H1 (cell line): ENCODE measurements around the gene APPL2. TPM values are rescaled to one million over a fixed set of nuclear protein-coding genes. Genes with fewer than 3 reads are reported as not detected.
A peak's percentile ranks its signal among the peaks of the same experiment; 100 is the strongest.

Experiments
- CTCF ChIA-PET: fragments of 300-600 bp; sonication (Branson Sonifier 250); formaldehyde crosslinking; loops from one replicate; lab custom pipeline; 2021; ENCODE audit not compliant: partially characterized antibody; lab: Charles Lee
- POLR2A ChIA-PET: fragments of 300-600 bp; sonication (Branson Sonifier 250); formaldehyde crosslinking; loops from one replicate; lab custom pipeline; 2021; ENCODE audit warnings: inconsistent platforms; ENCODE audit not compliant: partially characterized antibody; lab: Charles Lee
- DNase-seq, 2 experiments: peaks; one replicate each; pipeline versions ENCODE4 v3.0.0 to v3.0.0-alpha.2; 2010 to 2022; ENCODE audit warnings: low spot score in 2 of 2, low read depth in 1 of 2, mixed read lengths in 1 of 2
- FAIRE-seq: peaks from 2 replicates; lab custom pipeline; 2011; peaks lifted over from hg19 to GRCh38; lab: Jason Lieb, UNC
- H2AFZ ChIP-seq: 2 replicates; pipeline ENCODE4 v1.8.1; 2012; ENCODE audit warnings: low read length, inconsistent platforms
- H2AK5ac ChIP-seq: 2 replicates; pipeline ENCODE4 v1.6.1; 2013; ENCODE audit warnings: low read depth, low read length
- H2BK120ac ChIP-seq: replicated peaks from 2 replicates; pipeline ENCODE3; 2013; ENCODE audit warnings: low read depth, low read length, inconsistent platforms
- H2BK12ac ChIP-seq: 2 replicates; pipeline ENCODE4 v1.6.1; 2013; ENCODE audit warnings: low read depth, low read length
- H2BK15ac ChIP-seq: 2 replicates; pipeline ENCODE4 v1.6.1; 2013; ENCODE audit warnings: low read length
- H2BK20ac ChIP-seq: 2 replicates; pipeline ENCODE4 v1.6.1; 2013; ENCODE audit warnings: low read length
- H2BK5ac ChIP-seq: 2 replicates; pipeline ENCODE4 v1.6.1; 2013; ENCODE audit warnings: low read depth, low read length
- H3K14ac ChIP-seq: 2 replicates; pipeline ENCODE4 v1.6.1; 2013; ENCODE audit warnings: inconsistent platforms; ENCODE audit not compliant: insufficient read length
- H3K18ac ChIP-seq: 2 replicates; pipeline ENCODE4 v1.6.1; 2013; ENCODE audit warnings: low read length; ENCODE audit errors: extremely low read depth
- H3K23ac ChIP-seq: 2 replicates; pipeline ENCODE4 v1.6.1; 2013; ENCODE audit warnings: inconsistent platforms; ENCODE audit not compliant: insufficient read length
- H3K23me2 ChIP-seq: 2 replicates; pipeline ENCODE4 v1.6.1; 2013; ENCODE audit warnings: low read depth, low read length
- H3K27ac ChIP-seq: 2 replicates; pipeline ENCODE4 v1.6.1; 2011; ENCODE audit warnings: low read depth, low read length, inconsistent platforms
- H3K27me3 ChIP-seq, 4 experiments: replicated peaks in 1 of 4; 1 replicate in 1 of 4; 2 replicates in 3 of 4; pipeline versions ENCODE4 v1.6.1 to v1.8.1; 2011 to 2013; ENCODE audit warnings: low read length in 3 of 4, mild to moderate bottlenecking in 3 of 4, inconsistent platforms in 2 of 4, mixed read lengths in 2 of 4, moderate library complexity in 1 of 4; ENCODE audit not compliant: control insufficient read depth in 3 of 4, insufficient read depth in 3 of 4; ENCODE audit errors: extremely low read depth in 1 of 4
- H3K36me3 ChIP-seq, 4 experiments: 2 replicates each; pipeline versions ENCODE4 v1.6.1 to v1.8.1; 2011 to 2013; ENCODE audit warnings: mild to moderate bottlenecking in 4 of 4, low read length in 3 of 4, moderate library complexity in 2 of 4, control low read depth in 1 of 4, inconsistent platforms in 1 of 4; ENCODE audit not compliant: insufficient read depth in 4 of 4, control insufficient read depth in 2 of 4
- H3K4ac ChIP-seq: replicated peaks from 2 replicates; pipeline ENCODE3; 2013; ENCODE audit warnings: low read length, low read depth, mixed read lengths, inconsistent platforms; ENCODE audit not compliant: insufficient read length
- H3K4me1 ChIP-seq, 4 experiments: replicated peaks in 1 of 4; 1 replicate in 1 of 4; 2 replicates in 3 of 4; pipeline versions ENCODE4 v1.6.1 to v1.8.1; 2011 to 2013; ENCODE audit warnings: low read length in 3 of 4, inconsistent platforms in 2 of 4, mixed read lengths in 1 of 4; ENCODE audit not compliant: insufficient read depth in 4 of 4, control insufficient read depth in 3 of 4
- H3K4me2 ChIP-seq, 2 experiments: 2 replicates each; pipeline versions ENCODE4 v1.6.1 to v1.8.1; 2011 to 2013; ENCODE audit warnings: low read depth in 2 of 2, low read length in 2 of 2, control low read depth in 1 of 2, inconsistent platforms in 1 of 2, mild to moderate bottlenecking in 1 of 2; ENCODE audit not compliant: insufficient read depth in 1 of 2
- H3K4me3 ChIP-seq, 4 experiments: fragments of 200-600, 300-600 bp in 1 of 4; sonication (generic), shearing (Covaris generic), sonication (Bioruptor Twin) in 1 of 4; 2 replicates each; pipeline versions ENCODE4 v1.5.1 to v1.8.1; 2011 to 2016; ENCODE audit warnings: low read length in 4 of 4, low read depth in 3 of 4, control low read depth in 2 of 4, inconsistent platforms in 2 of 4, mild to moderate bottlenecking in 2 of 4, mixed read lengths in 1 of 4, moderate library complexity in 1 of 4; ENCODE audit not compliant: insufficient read depth in 2 of 4; ENCODE audit errors: extremely low read depth in 1 of 4
- H3K56ac ChIP-seq: replicated peaks from 2 replicates; pipeline ENCODE3; 2013; ENCODE audit warnings: low read depth, mild to moderate bottlenecking, mixed read lengths, low read length, inconsistent platforms; ENCODE audit not compliant: insufficient read length
- H3K79me1 ChIP-seq: 2 replicates; pipeline ENCODE4 v1.6.1; 2013; ENCODE audit warnings: low read depth, low read length, control low read depth
- H3K79me2 ChIP-seq, 2 experiments: 2 replicates each; pipeline versions ENCODE4 v1.6.1 to v1.8.1; 2012 to 2013; ENCODE audit warnings: low read length in 2 of 2, mild to moderate bottlenecking in 2 of 2, inconsistent platforms in 1 of 2; ENCODE audit not compliant: insufficient read depth in 2 of 2, control insufficient read depth in 1 of 2
- H3K9ac ChIP-seq, 4 experiments: replicated peaks in 1 of 4; 1 replicate in 1 of 4; 2 replicates in 3 of 4; pipeline versions ENCODE4 v1.6.1 to v1.8.1; 2011 to 2013; ENCODE audit warnings: low read depth in 3 of 4, low read length in 3 of 4, control low read depth in 2 of 4, mild to moderate bottlenecking in 2 of 4, moderate library complexity in 2 of 4, inconsistent platforms in 1 of 4; ENCODE audit errors: extremely low read depth in 1 of 4
- H3K9me3 ChIP-seq, 2 experiments: 2 replicates each; pipeline versions ENCODE4 v1.6.1 to v1.8.1; 2012 to 2013; ENCODE audit warnings: mild to moderate bottlenecking in 2 of 2, moderate library complexity in 2 of 2, control low read depth in 1 of 2, inconsistent platforms in 1 of 2, low read depth in 1 of 2, low read length in 1 of 2, mixed read lengths in 1 of 2; ENCODE audit not compliant: insufficient read depth in 2 of 2
- H4K20me1 ChIP-seq, 2 experiments: replicated peaks in 1 of 2; 2 replicates each; pipeline versions ENCODE3 to v1.8.1; 2011 to 2013; ENCODE audit warnings: inconsistent platforms in 2 of 2, low read length in 2 of 2, mild to moderate bottlenecking in 1 of 2; ENCODE audit not compliant: insufficient read depth in 2 of 2, control insufficient read depth in 1 of 2
- H4K5ac ChIP-seq: 2 replicates; pipeline ENCODE4 v1.6.1; 2013; ENCODE audit warnings: low read length, low read depth, mixed read lengths, inconsistent platforms; ENCODE audit not compliant: insufficient read length
- H4K8ac ChIP-seq: 2 replicates; pipeline ENCODE4 v1.8.0; 2013; ENCODE audit warnings: mild to moderate bottlenecking, moderate library complexity, low read length, inconsistent platforms; ENCODE audit not compliant: insufficient read depth; ENCODE audit errors: extremely low read depth
- H4K91ac ChIP-seq: replicated peaks from 2 replicates; pipeline ENCODE3; 2013; ENCODE audit warnings: low read length, mixed read lengths, inconsistent platforms; ENCODE audit not compliant: insufficient read length
- ASH2L ChIP-seq: fragments of 200-600, 300-600 bp; sonication (generic); IDR thresholded peaks from one replicate; pipeline ENCODE4 v1.7.1; 2017; ENCODE audit warnings: low read length
- BACH1 ChIP-seq: IDR thresholded peaks from 2 replicates; pipeline ENCODE4 v1.6.1; 2012; ENCODE audit warnings: low read length, improper control_type of control experiment
- CTCF ChIP-seq, 3 experiments: IDR thresholded peaks; 1 replicate in 2 of 3; 2 replicates in 1 of 3; pipeline versions ENCODE4 v1.5.1 to v1.6.1; 2011; ENCODE audit warnings: low read length in 3 of 3, mild to moderate bottlenecking in 3 of 3, inconsistent platforms in 2 of 3, low read depth in 1 of 3, moderate library complexity in 1 of 3; ENCODE audit not compliant: insufficient read depth in 1 of 3; ENCODE audit errors: control extremely low read depth in 1 of 3
- POLR2A ChIP-seq, 2 experiments: IDR thresholded peaks; 1 replicate in 1 of 2; 2 replicates in 1 of 2; pipeline ENCODE4 v1.6.1; 2011; ENCODE audit warnings: low read depth in 2 of 2, low read length in 2 of 2, mild to moderate bottlenecking in 2 of 2; ENCODE audit errors: control extremely low read depth in 1 of 2
- RAD21 ChIP-seq, 2 experiments: IDR thresholded peaks in 1 of 2; conservative IDR thresholded peaks in 1 of 2; 2 replicates each; pipeline ENCODE4 v1.6.1; 2011; ENCODE audit warnings: low read depth in 2 of 2, low read length in 2 of 2, improper control_type of control experiment in 1 of 2, inconsistent platforms in 1 of 2, mild to moderate bottlenecking in 1 of 2, moderate library complexity in 1 of 2
- RFX5 ChIP-seq: IDR thresholded peaks from 2 replicates; pipeline ENCODE4 v1.6.1; 2011; ENCODE audit warnings: low read depth, low read length, improper control_type of control experiment, borderline replicate concordance
- TAF7 ChIP-seq: optimal IDR thresholded peaks from 2 replicates; pipeline ENCODE3; 2011; ENCODE audit warnings: low read depth, mild to moderate bottlenecking, inconsistent platforms, low read length, moderate library complexity, borderline replicate concordance
- WGBS, 2 experiments: shearing (Covaris generic) in 1 of 2; methylation state at CpG; one replicate each; pipeline versions ENCODE4 v1.1.6 to v1.1.7; 2013 to 2015; ENCODE audit warnings: low lambda C conversion rate in 2 of 2, mixed read lengths in 2 of 2, inconsistent platforms in 1 of 2, low coverage in 1 of 2, missing lambda C conversion rate in 1 of 2; ENCODE audit not compliant: insufficient replicate concordance in 2 of 2, insufficient coverage in 1 of 2, insufficient read length in 1 of 2; ENCODE audit errors: extremely low coverage in 1 of 2, missing lambda C conversion rate in 1 of 2; 5-methylcytosine and 5-hydroxymethylcytosine counted together
- polyA plus RNA-seq, 7 experiments: library from polyadenylated mRNA; depleted of rRNA in 3 of 7; stranded (reverse) in 5 of 7; unstranded in 2 of 7; fragments of >200 nt in 5 of 7; fragments of 200-250 nt in 2 of 7; gene quantifications; 1 replicate in 5 of 7; 2 replicates in 1 of 7; 4 replicates in 1 of 7; pipeline versions ENCODE4 v1.2.1 to v1.2.3, GENCODE V29; 2011 to 2013; ENCODE audit warnings: missing spikeins in 2 of 7, mixed read lengths in 2 of 7
- total RNA-seq: library from RNA; stranded (reverse); fragmentation: NEBNext Ultra II Directional; extraction: Animal tissue kit (Norgen Biotek cat#: 25700); gene quantifications from 2 replicates; pipeline ENCODE4 v1.2.1, GENCODE V29; 2021

The APPL2 gene
- total and polyA plus RNA-seq, 2 of the 8 experiments (the other 6 are each of a cell fraction or from before 2014, with no cell fraction given) = 8.9 to 22.9 TPM

GRCh38 chr12:105281694-105282049 is 45.7 kb upstream of the APPL2 start:
- Histone ChIP-seq H3K79me1 (no peaks in the 10 kb centered on the region), H3K9ac (no peak overlapping the region), H3K4me1 (no peaks in the 10 kb centered on the region; a peak in 1 of 7 replicates), H3K4me2 (no peak overlapping the region), H3K14ac (no peak overlapping the region), H3K27me3 (no peaks in the 10 kb centered on the region), H2BK5ac (no peak overlapping the region), H2BK15ac (no peak overlapping the region), H2BK20ac (no peak overlapping the region), H2AK5ac (no peak overlapping the region), H3K9me3 (no peaks in the 10 kb centered on the region), H3K18ac (no peak overlapping the region), H4K5ac (no peak overlapping the region), H4K91ac (no peak overlapping the region), H3K4ac (no peak overlapping the region), H3K36me3 (no peaks in the 10 kb centered on the region), H3K23me2 (no peaks in the 10 kb centered on the region), H3K27ac (no peak overlapping the region), H4K8ac (no peak overlapping the region), H2BK12ac (no peak overlapping the region), H3K4me3 (no peak overlapping the region), H3K23ac (no peak overlapping the region), H2AFZ (0 out of 2 replicates have a peak overlapping the region, but pooled peaks have one; percentile 79), H3K79me2 (no peaks in the 10 kb centered on the region), H3K56ac (no peak overlapping the region), H4K20me1 (no peaks in the 10 kb centered on the region), H2BK120ac (no peak overlapping the region)
- CTCF ChIA-PET = interaction anchor here (0.8 to 1.2 kb wide), 2 partner anchors 13 to 919 kb away, joined by 3 to 5 read pairs; no protein-coding TSS in a partner anchor
- DNase-seq = no peak
- 75% methylated on average over 1 of the region's 1 CpG; no CpG with 5 or more reads in 1 of the 2 experiments for WGBS, 2 experiments
- POLR2A ChIA-PET = no interaction called here
- no peak for FAIRE-seq
- TF ChIP-seq TAF7 (no peak), POLR2A (IDR thresholded peaks at IDR 0.05; ENCODE audit: control extremely low read depth in 1 of 2, low read depth in 2 of 2, low read length in 2 of 2) (no peak), RAD21 (IDR thresholded peaks at IDR 0.05 in 1 of 2, conservative IDR thresholded peaks at IDR 0.05 in 1 of 2; ENCODE audit: low read depth in 2 of 2, low read length in 2 of 2) (peak in 1 of 2 experiments; percentile 18; a peak in 2 of 4 replicates), BACH1 (no peak), RFX5 (no peak), CTCF (IDR thresholded peaks at IDR 0.05; ENCODE audit: control extremely low read depth in 1 of 3, insufficient read depth in 1 of 3, low read depth in 1 of 3, low read length in 3 of 3) (peak in 2 of 3 experiments; percentile 0 to 2; a peak in 1 of 4 replicates), ASH2L (no peak)
